Upper lobe of left lung (tissue), 4 donors: ENCODE results near the gene SLITRK3.

Experiments used
- EP300 ChIP-seq, 4 donors: sonication (generic); formaldehyde crosslinking; IDR thresholded peaks; one replicate each; pipeline ENCODE4 v1.5.1; 2017; ENCODE audit warnings: antibody characterized with exemption in 4 of 4, control low read depth in 2 of 4
- POLR2A ChIP-seq, 4 donors: fragments of 450-650 bp; IDR thresholded peaks; one replicate each; pipeline ENCODE4 v1.5.1; 2016 to 2017; ENCODE audit warnings: antibody characterized with exemption in 4 of 4, mild to moderate bottlenecking in 2 of 4
- POLR2AphosphoS5 ChIP-seq, 2 donors: sonication (generic); formaldehyde crosslinking; IDR thresholded peaks; one replicate each; pipeline ENCODE4 v1.5.1; 2017; ENCODE audit warnings: antibody characterized with exemption in 2 of 2
- TF ChIP-seq, protein P1 (sequence below), 6 experiments: fragments of 450-650 bp in 4 of 6; fragments of 200-600 bp in 2 of 6; sonication (generic) in 2 of 6; IDR thresholded peaks; one replicate each; pipeline ENCODE4 v1.5.1; 2016 to 2019; ENCODE audit warnings: antibody characterized with exemption in 6 of 6

DNA sequence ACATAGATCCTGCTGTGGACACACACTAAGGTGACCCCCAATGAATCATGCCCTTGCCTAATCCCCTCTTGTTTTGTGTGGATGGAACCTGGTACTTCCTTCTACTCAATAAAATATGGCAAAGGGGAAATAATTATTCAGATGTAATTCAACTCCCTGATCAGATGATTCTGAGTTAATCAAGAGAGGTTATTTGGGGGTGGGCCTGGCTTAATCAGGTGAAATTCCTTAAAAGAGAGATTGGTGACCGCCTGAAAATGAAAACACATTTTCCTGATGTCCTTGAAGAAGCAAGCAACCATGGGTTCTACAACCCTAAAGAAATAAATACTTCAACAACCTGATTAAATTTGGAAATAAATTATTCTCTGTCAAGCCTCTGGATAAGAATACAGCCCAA lies 8.3 kb upstream of the SLITRK3 start:
- no peak for TF ChIP-seq POLR2A (IDR thresholded peaks at IDR 0.05)
- TF ChIP-seq, protein P1, sequence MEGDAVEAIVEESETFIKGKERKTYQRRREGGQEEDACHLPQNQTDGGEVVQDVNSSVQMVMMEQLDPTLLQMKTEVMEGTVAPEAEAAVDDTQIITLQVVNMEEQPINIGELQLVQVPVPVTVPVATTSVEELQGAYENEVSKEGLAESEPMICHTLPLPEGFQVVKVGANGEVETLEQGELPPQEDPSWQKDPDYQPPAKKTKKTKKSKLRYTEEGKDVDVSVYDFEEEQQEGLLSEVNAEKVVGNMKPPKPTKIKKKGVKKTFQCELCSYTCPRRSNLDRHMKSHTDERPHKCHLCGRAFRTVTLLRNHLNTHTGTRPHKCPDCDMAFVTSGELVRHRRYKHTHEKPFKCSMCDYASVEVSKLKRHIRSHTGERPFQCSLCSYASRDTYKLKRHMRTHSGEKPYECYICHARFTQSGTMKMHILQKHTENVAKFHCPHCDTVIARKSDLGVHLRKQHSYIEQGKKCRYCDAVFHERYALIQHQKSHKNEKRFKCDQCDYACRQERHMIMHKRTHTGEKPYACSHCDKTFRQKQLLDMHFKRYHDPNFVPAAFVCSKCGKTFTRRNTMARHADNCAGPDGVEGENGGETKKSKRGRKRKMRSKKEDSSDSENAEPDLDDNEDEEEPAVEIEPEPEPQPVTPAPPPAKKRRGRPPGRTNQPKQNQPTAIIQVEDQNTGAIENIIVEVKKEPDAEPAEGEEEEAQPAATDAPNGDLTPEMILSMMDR (IDR thresholded peaks at IDR 0.05): no peak
- no peak for TF ChIP-seq EP300 (IDR thresholded peaks at IDR 0.05)
- TF ChIP-seq POLR2AphosphoS5 (IDR thresholded peaks at IDR 0.05): no peak
